ENCODE measurements around the gene TTC39B.
"Not testable (repeated sequence)": the region's sequence is repeated elsewhere in the genome, so short reads cannot be mapped to it uniquely, and the experiment has no call there.

TTC39B gene

DNA sequence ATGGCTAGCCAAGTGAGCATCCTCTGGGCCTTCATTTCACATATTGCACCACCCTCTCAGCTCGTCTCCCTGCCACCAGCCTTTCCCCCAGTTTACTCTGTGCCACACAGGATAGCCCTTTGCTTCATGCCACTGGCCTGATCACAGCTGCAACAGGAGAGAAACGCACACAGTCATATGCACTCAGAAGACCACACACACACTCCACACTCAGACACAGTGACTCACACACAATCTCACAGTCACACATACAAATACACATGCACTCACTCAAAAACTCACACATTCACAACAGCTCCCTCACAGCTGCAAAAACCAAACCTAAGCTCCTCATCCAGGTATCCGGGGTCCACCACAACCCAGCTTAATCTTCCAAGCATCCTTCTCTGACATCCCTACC is 38.7 kb downstream of the TTC39B start:
- no peak for DNase-seq (ENCODE audit: low read depth)

DNA sequence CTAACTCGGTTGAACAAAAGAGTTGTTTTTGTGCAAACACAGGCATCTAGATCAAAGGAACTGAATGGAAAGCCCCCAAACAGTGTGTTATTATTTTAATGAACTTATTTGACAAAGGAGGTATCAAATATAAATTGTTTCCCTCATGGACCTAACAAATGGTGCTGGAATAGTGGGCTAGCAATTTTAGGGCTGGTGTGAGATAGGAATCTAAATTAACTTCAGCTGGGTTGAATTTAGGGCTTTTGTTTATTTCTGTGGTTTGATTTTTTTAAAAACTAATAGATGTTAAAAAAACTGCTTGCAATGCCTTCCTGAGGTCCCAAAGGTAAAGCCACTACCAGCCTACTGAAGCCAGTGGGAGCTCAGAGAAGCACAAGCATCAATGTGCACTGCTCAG is 42.1 kb downstream of the TTC39B start:
- DNase-seq (ENCODE audit: low read depth), result no peak

GRCh38 chr9:15262581-15262980 is 44.4 kb downstream of the TTC39B start:
- no peak for DNase-seq (ENCODE audit: low read depth)

GRCh38 chr9:15256426-15256825 is 50.6 kb downstream of the TTC39B start:
- DNase-seq (ENCODE audit: low read depth), result no peak

DNA sequence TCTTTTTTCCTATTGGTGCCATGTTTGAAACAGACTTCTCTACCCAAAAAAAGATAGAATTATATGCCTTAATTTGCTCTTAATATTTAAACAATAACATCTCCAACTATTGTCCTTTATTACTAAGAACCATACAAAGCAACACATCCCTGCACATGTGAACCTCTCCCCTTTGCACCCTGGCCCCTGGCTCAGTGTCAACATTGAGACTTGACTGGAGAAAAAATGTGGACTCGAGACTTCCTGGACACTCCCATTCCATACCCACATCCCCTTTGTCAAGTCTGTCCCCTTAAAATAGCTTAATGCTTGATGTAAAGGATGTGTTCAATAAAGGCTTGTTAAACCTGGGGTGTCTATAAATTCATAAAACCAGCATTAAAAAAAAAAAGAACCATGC is 53.2 kb downstream of the TTC39B start:
- no peak for DNase-seq (ENCODE audit: low read depth)

DNA sequence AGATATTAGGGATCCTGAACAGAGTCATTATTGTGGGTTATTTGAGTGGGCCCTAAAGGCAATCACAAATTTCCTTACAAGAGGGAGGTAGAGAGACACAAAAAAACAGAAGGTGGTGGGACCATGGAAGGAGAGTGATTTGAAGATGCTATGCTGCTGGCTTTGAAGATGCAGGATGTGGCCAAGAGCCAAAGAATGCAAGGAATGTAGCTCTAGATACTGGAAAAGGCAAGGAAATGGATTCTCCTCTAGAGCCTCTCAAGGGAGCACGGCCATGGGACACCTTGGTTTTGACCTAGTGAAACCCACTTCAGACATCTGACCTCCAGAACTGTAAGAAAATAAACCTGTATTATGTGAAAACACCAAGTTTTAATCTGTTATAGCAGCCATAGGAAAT is 53.8 kb downstream of the TTC39B start:
- DNase-seq (ENCODE audit: low read depth), result no peak

DNA sequence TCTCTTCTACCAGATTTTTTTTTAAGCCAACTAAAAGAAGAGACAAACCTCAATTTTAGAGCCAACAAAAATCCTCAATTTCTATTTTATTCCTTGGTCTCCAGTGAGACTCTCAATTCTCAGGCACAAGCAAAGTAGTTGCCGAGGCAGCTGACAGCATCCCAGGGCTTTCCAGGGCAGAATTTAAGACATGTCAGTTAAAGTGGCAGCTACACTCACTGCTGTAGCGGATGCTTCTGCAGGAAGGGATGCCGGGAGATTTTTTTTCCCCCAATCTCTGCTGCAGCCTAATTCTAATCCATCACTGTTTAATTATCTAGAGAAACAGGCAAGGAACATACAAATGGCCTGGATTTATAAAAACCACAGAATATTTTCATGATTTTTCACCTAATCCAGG is 57.0 kb downstream of the TTC39B start:
- DNase-seq (ENCODE audit: low read depth), result no peak

- DNase-seq (ENCODE audit: low read depth), result no peak
These were observed 57.8 kb downstream of the TTC39B start for GRCh38 chr9:15249042-15249818.

DNA sequence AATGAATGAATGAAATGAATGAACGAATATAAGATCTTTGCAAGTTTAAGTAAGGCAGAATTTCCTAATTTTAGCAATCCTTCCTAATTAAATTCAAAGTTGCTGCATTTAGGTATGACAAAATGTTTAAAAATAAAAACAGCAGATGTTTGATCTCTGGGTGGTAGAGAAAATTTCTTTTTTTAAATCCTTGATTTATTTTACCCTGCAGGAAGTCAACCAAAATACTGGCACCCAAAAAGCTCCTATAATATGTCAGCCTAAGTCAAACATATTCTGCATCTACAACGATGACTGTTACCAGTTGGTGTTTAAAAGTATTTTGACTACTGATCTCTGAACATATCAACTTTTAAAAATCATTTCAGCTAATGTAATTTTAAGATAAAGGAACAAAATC is 58.4 kb downstream of the TTC39B start:
- no peak for DNase-seq (ENCODE audit: low read depth)

- no peak for DNase-seq (ENCODE audit: low read depth)
These were observed 58.9 kb downstream of the TTC39B start for GRCh38 chr9:15248081-15248480.

- DNase-seq (ENCODE audit: low read depth), result no peak
These were observed 60.3 kb downstream of the TTC39B start for GRCh38 chr9:15246708-15247107.

- DNase-seq (ENCODE audit: low read depth), result no peak
These were observed 60.8 kb downstream of the TTC39B start for GRCh38 chr9:15246243-15246642.

DNA sequence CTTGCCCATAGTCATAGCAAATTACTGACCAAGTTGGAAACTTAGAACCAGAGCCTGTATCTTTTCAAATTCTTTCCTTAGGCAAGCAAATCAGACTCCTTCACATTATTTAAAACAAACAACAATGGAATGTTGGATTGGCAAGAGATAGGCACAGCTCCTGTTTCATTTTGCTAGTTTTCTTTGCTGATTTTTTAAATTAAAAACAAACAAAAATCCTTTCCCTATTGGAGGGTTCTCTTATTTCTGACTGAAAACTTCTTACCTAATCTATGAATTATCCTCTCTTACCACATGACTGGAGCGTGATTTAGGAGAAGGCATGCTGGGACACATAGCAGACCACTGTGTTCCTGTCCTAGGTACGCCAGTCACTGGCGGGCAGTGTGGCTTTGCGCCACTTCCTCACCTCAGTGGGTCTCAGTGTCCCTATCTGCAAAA is 63.0 kb downstream of the TTC39B start:
- no peak for DNase-seq (ENCODE audit: low read depth)

DNA sequence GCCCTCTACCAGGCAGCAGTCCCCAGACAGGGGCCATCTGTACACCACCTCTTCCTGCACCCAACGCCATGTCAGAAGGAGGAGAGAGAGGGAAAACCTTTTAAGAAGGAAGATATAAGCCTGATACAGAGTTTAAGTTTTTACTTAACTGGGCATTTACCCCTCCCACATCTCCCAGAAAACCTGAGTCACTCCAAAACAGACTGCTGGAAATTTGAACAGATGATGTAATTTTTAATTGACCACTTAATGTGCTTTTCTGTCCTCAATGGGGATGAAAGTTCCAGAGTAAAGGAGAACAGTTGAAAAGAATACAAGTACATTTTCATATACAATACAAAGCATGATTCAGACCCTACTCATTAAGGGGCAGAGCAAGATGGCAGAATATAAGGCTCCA is 63.9 kb downstream of the TTC39B start:
- DNase-seq (ENCODE audit: low read depth), result no peak

GRCh38 chr9:15240927-15241326 is 66.1 kb downstream of the TTC39B start:
- DNase-seq (ENCODE audit: low read depth), result no peak

GRCh38 chr9:15239816-15240215 is 67.2 kb downstream of the TTC39B start:
- DNase-seq (ENCODE audit: low read depth), result no peak

GRCh38 chr9:15238646-15239045 is 68.4 kb downstream of the TTC39B start:
- DNase-seq (ENCODE audit: low read depth), result no peak

- DNase-seq (ENCODE audit: low read depth), result no peak
These were observed 71.4 kb downstream of the TTC39B start for GRCh38 chr9:15235658-15236057.

DNA sequence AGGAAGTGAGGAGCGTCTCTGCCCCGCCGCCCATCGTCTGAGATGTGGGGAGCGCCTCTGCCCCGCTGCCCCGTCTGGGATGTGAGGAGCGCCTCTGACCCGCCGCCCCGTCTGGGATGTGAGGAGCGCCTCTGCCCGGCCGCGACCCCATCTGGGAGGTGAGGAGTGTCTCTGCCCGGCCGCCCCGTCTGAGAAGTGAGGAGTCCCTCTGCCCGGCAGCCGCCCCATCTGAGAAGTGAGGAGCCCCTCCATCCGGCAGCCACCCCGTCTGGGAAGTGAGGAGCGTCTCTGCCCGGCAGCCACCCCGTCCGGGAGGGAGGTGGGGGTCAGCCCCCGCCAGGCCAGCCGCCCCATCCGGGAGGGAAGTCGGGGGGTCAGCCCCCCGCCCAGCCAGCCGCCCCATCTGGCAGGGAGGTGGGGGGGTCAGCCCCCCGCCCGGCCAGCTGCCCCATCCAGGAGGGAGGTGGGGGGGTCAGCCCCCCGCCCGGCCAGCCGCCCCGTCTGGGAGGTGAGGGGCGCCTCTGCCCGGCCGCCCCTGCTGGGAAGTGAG is 73.0 kb downstream of the TTC39B start:
- not testable (repeated sequence) for DNase-seq (ENCODE audit: low read depth)

DNA sequence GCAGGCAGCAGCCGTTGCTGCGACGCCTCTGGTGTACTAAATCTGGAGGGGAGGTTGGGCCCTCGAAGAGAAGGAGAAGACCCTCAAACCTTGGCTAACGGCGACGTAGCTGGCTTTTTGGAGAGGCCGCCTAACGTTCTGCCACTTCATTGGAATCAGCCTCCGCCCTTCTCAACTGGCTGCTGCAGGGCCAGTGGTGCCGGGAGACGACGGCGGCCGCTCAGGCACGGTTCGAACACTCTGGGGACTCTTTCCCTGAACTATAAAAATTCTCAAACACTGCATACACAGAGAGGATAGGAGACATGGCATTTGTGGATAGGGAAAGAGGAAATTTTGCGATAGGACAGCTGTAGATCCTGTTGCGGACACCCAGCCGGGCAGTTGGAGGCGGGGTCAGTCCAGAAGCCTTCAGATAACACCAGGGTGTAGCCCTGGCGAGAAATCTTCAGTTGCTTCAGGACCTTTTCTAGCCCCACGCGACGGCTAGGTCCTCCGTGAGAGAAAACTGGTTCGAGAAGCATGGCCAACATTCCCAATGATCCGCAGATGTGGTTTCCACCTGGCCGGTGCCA is 74.2 kb downstream of the TTC39B start:
- DNase-seq (ENCODE audit: low read depth), result not testable (repeated sequence)

DNA sequence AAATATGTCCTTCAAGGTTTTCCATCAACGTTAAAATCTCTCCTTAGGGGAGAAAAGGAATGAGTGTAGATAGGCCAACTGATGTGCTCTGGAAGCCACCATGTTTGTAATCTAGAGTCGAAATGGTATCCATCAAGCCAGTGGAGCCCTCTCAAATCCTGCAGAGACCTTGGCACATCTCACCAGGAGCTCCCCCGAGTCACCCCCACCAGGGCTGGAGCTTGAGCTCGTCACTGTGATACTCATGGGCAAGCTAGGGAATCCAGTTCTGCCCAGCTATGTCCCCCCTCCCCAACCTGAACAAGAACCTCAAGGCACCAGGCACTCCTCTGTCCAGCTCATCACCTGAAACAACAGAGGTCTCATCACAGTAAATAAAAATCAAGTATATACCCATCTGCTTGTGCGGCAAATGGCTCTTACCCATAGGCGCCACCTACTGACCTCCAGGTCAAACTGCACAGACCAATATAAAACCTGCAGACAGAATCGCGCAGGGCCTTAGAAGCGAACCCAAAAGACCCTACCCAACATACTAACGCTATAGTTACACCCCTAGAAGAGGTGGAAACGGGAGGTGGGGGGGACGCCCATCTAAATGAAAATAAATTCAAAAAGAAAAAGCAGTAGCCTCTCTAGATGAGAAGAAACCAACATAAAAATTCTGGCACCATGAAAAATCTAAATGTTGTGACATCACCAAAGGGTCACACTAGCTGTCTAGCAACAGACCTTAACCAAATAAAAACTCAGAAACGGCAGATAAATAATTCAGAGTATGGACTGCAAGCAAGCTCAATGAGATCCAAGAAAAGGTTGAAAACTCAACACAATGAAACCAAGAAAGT is 75.0 kb downstream of the TTC39B start:
- peak; percentile 5 for DNase-seq (ENCODE audit: low read depth)

DNA sequence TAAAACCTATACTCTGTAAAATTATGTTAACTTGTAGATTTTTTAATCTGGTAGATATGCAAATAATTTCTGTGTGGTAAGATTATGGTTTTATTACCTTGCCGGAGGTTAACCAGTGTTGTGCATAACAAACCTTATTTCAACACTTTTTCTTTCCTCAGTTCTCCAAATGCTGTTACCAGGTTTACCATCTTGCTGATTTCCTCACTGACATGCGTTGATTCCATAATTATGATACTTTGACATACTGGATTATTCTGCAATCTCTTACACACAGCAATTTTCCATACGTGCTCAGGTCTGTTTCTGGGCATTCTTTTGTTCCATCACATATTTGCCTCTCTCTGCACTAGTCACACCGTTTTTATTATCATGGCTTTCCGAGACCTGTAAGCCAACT is 77.6 kb downstream of the TTC39B start:
- no peak for DNase-seq (ENCODE audit: low read depth)

GRCh38 chr9:15227491-15227890 is 79.5 kb downstream of the TTC39B start:
- DNase-seq (ENCODE audit: low read depth), result no peak

Measured in activated T-cell treated with anti-CD3 and anti-CD28 coated beads for 24 hours (primary cell).